ENCODE results near the gene IGSF23.
A peak's percentile ranks its signal among the peaks of the same experiment; 100 is the strongest.
"Not testable (repeated sequence)": the region's sequence is repeated elsewhere in the genome, so short reads cannot be mapped to it uniquely, and the experiment has no call there.

Gene IGSF23

GRCh38 chr19:44587963-44588770, 25.2 kb upstream of the IGSF23 start:
- Histone ChIP-seq H2AFZ (ENCODE audit: low read length, unreplicated experiment) (no peak overlapping the region), H3K36me3 (ENCODE audit: insufficient read depth, low read length) (no peaks in the 10 kb centered on the region), H3K4me3 (ENCODE audit: low read depth, low read length) (peak overlapping the region; percentile 17; the same call in 1 of the 2 replicates), H3K4me1 (ENCODE audit: control insufficient read depth, insufficient read depth, low read length, unreplicated experiment) (peaks cover 33% of the 10 kb centered on the region), H3K79me2 (ENCODE audit: control insufficient read depth, insufficient read depth, low read length, unreplicated experiment) (no peaks in the 10 kb centered on the region), H3K27me3 (ENCODE audit: insufficient read depth, low read length) (no peaks in the 10 kb centered on the region), H3K27ac (ENCODE audit: low read depth, low read length) (peak overlapping the region; percentile 89)

GRCh38 chr19:44588771-44589112, 24.6 kb upstream of the IGSF23 start:
- H2AFZ ChIP-seq (ENCODE audit: low read length, unreplicated experiment), result no peak overlapping the region

GRCh38 chr19:44590245-44591059, 22.9 kb upstream of the IGSF23 start:
- no peak overlapping the region for H3K27ac ChIP-seq (ENCODE audit: low read depth, low read length)
- no peaks in the 10 kb centered on the region for H3K79me2 ChIP-seq (ENCODE audit: control insufficient read depth, insufficient read depth, low read length, unreplicated experiment)
- H3K27me3 ChIP-seq (ENCODE audit: insufficient read depth, low read length), result no peaks in the 10 kb centered on the region
- H3K4me3 ChIP-seq (ENCODE audit: low read depth, low read length), result no peak overlapping the region
- peaks cover 32% of the 10 kb centered on the region for H3K4me1 ChIP-seq (ENCODE audit: control insufficient read depth, insufficient read depth, low read length, unreplicated experiment)
- H3K36me3 ChIP-seq (ENCODE audit: insufficient read depth, low read length), result no peaks in the 10 kb centered on the region
- H2AFZ ChIP-seq (ENCODE audit: low read length, unreplicated experiment), result no peak overlapping the region

More at GRCh38 chr19:44588771-44589112, 24.6 kb upstream of the IGSF23 start:
- H3K27ac ChIP-seq (ENCODE audit: low read depth, low read length), result peak overlapping the region; percentile 89
- no peaks in the 10 kb centered on the region for H3K27me3 ChIP-seq (ENCODE audit: insufficient read depth, low read length)
- H3K36me3 ChIP-seq (ENCODE audit: insufficient read depth, low read length), result no peaks in the 10 kb centered on the region
- no peak overlapping the region for H3K4me3 ChIP-seq (ENCODE audit: low read depth, low read length)
- H3K4me1 ChIP-seq (ENCODE audit: control insufficient read depth, insufficient read depth, low read length, unreplicated experiment), result peaks cover 33% of the 10 kb centered on the region
- no peaks in the 10 kb centered on the region for H3K79me2 ChIP-seq (ENCODE audit: control insufficient read depth, insufficient read depth, low read length, unreplicated experiment)

GRCh38 chr19:44591340-44591993, 21.9 kb upstream of the IGSF23 start:
- not testable (repeated sequence) for H3K4me3 ChIP-seq (ENCODE audit: low read depth, low read length); H3K27me3 ChIP-seq (ENCODE audit: insufficient read depth, low read length); H3K27ac ChIP-seq (ENCODE audit: low read depth, low read length); H2AFZ ChIP-seq (ENCODE audit: low read length, unreplicated experiment); H3K36me3 ChIP-seq (ENCODE audit: insufficient read depth, low read length); H3K79me2 ChIP-seq (ENCODE audit: control insufficient read depth, insufficient read depth, low read length, unreplicated experiment)
- peaks cover 22% of the 10 kb centered on the region for H3K4me1 ChIP-seq (ENCODE audit: control insufficient read depth, insufficient read depth, low read length, unreplicated experiment)

GRCh38 chr19:44592451-44592890, 20.9 kb upstream of the IGSF23 start:
- no peaks in the 10 kb centered on the region for H3K79me2 ChIP-seq (ENCODE audit: control insufficient read depth, insufficient read depth, low read length, unreplicated experiment)
- H3K4me3 ChIP-seq (ENCODE audit: low read depth, low read length), result no peak overlapping the region
- no peaks in the 10 kb centered on the region for H3K27me3 ChIP-seq (ENCODE audit: insufficient read depth, low read length)
- no peaks in the 10 kb centered on the region for H3K36me3 ChIP-seq (ENCODE audit: insufficient read depth, low read length)
- H2AFZ ChIP-seq (ENCODE audit: low read length, unreplicated experiment), result no peak overlapping the region
- H3K27ac ChIP-seq (ENCODE audit: low read depth, low read length), result no peak overlapping the region
- H3K4me1 ChIP-seq (ENCODE audit: control insufficient read depth, insufficient read depth, low read length, unreplicated experiment), result peaks cover 12% of the 10 kb centered on the region

- no peak overlapping the region for H2AFZ ChIP-seq (ENCODE audit: low read length, unreplicated experiment)
- H3K4me3 ChIP-seq (ENCODE audit: low read depth, low read length), result no peak overlapping the region
- peaks cover 7% of the 10 kb centered on the region for H3K4me1 ChIP-seq (ENCODE audit: control insufficient read depth, insufficient read depth, low read length, unreplicated experiment)
- no peaks in the 10 kb centered on the region for H3K27me3 ChIP-seq (ENCODE audit: insufficient read depth, low read length)
- H3K36me3 ChIP-seq (ENCODE audit: insufficient read depth, low read length), result no peaks in the 10 kb centered on the region
- no peak overlapping the region for H3K27ac ChIP-seq (ENCODE audit: low read depth, low read length)
- no peaks in the 10 kb centered on the region for H3K79me2 ChIP-seq (ENCODE audit: control insufficient read depth, insufficient read depth, low read length, unreplicated experiment)
Observed at GRCh38 chr19:44593294-44593693, 20.1 kb upstream of the IGSF23 start.

GRCh38 chr19:44593866-44594266, 19.5 kb upstream of the IGSF23 start:
- H3K79me2 ChIP-seq (ENCODE audit: control insufficient read depth, insufficient read depth, low read length, unreplicated experiment); H3K27ac ChIP-seq (ENCODE audit: low read depth, low read length); H3K36me3 ChIP-seq (ENCODE audit: insufficient read depth, low read length); H2AFZ ChIP-seq (ENCODE audit: low read length, unreplicated experiment); H3K4me1 ChIP-seq (ENCODE audit: control insufficient read depth, insufficient read depth, low read length, unreplicated experiment); H3K27me3 ChIP-seq (ENCODE audit: insufficient read depth, low read length); H3K4me3 ChIP-seq (ENCODE audit: low read depth, low read length): not testable (repeated sequence)

GRCh38 chr19:44596428-44597130, 16.8 kb upstream of the IGSF23 start:
- H2AFZ ChIP-seq (ENCODE audit: low read length, unreplicated experiment), result no peak overlapping the region
- H3K36me3 ChIP-seq (ENCODE audit: insufficient read depth, low read length), result no peaks in the 10 kb centered on the region
- H3K4me1 ChIP-seq (ENCODE audit: control insufficient read depth, insufficient read depth, low read length, unreplicated experiment), result no peaks in the 10 kb centered on the region
- no peak overlapping the region for H3K27ac ChIP-seq (ENCODE audit: low read depth, low read length)
- H3K27me3 ChIP-seq (ENCODE audit: insufficient read depth, low read length), result no peaks in the 10 kb centered on the region
- H3K79me2 ChIP-seq (ENCODE audit: control insufficient read depth, insufficient read depth, low read length, unreplicated experiment), result no peaks in the 10 kb centered on the region
- no peak overlapping the region for H3K4me3 ChIP-seq (ENCODE audit: low read depth, low read length)

- Histone ChIP-seq H3K4me3 (ENCODE audit: low read depth, low read length) (no peak overlapping the region), H3K4me1 (ENCODE audit: control insufficient read depth, insufficient read depth, low read length, unreplicated experiment) (no peaks in the 10 kb centered on the region), H2AFZ (ENCODE audit: low read length, unreplicated experiment) (no peak overlapping the region), H3K79me2 (ENCODE audit: control insufficient read depth, insufficient read depth, low read length, unreplicated experiment) (no peaks in the 10 kb centered on the region), H3K36me3 (ENCODE audit: insufficient read depth, low read length) (no peaks in the 10 kb centered on the region), H3K27ac (ENCODE audit: low read depth, low read length) (no peak overlapping the region), H3K27me3 (ENCODE audit: insufficient read depth, low read length) (no peaks in the 10 kb centered on the region)
Observed at GRCh38 chr19:44597131-44597491, 16.3 kb upstream of the IGSF23 start.

- H2AFZ ChIP-seq (ENCODE audit: low read length, unreplicated experiment), result no peak overlapping the region
- H3K4me1 ChIP-seq (ENCODE audit: control insufficient read depth, insufficient read depth, low read length, unreplicated experiment), result peaks cover 5% of the 10 kb centered on the region
- H3K36me3 ChIP-seq (ENCODE audit: insufficient read depth, low read length), result no peaks in the 10 kb centered on the region
- no peak overlapping the region for H3K27ac ChIP-seq (ENCODE audit: low read depth, low read length)
- H3K79me2 ChIP-seq (ENCODE audit: control insufficient read depth, insufficient read depth, low read length, unreplicated experiment), result no peaks in the 10 kb centered on the region
- no peaks in the 10 kb centered on the region for H3K27me3 ChIP-seq (ENCODE audit: insufficient read depth, low read length)
- H3K4me3 ChIP-seq (ENCODE audit: low read depth, low read length), result no peak overlapping the region
Observed at GRCh38 chr19:44598355-44598754, 15.0 kb upstream of the IGSF23 start.
